Endothelial cell (in vitro differentiated cells): ENCODE data around the gene ITIH4. TPM values are rescaled to one million over a fixed set of nuclear protein-coding genes. Genes with fewer than 3 reads are reported as not detected.
"Not testable (repeated sequence)": the region's sequence is repeated elsewhere in the genome, so short reads cannot be mapped to it uniquely, and the experiment has no call there.

Experiments used
- DNase-seq: peaks from one replicate; pipeline ENCODE4 v3.0.0; 2021; ENCODE audit warnings: low spot score
- H3K27ac Mint-ChIP-seq: one replicate; pipeline ENCODE4 v1.8.0; 2021; ENCODE audit warnings: mixed read lengths, inconsistent platforms; ENCODE audit not compliant: unreplicated experiment
- H3K27me3 Mint-ChIP-seq: one replicate; pipeline ENCODE4 v1.8.0; 2021; ENCODE audit warnings: mild to moderate bottlenecking, moderate library complexity, mixed read lengths, inconsistent platforms; ENCODE audit not compliant: unreplicated experiment
- H3K36me3 Mint-ChIP-seq: one replicate; pipeline ENCODE4 v1.8.0; 2021; ENCODE audit warnings: mild to moderate bottlenecking, low read depth, mixed read lengths, inconsistent platforms; ENCODE audit not compliant: unreplicated experiment
- H3K4me1 Mint-ChIP-seq: one replicate; pipeline ENCODE4 v1.8.0; 2021; ENCODE audit warnings: mild to moderate bottlenecking, mixed read lengths, inconsistent platforms; ENCODE audit not compliant: unreplicated experiment
- H3K4me3 Mint-ChIP-seq: one replicate; pipeline ENCODE4 v1.8.0; 2021; ENCODE audit warnings: mild to moderate bottlenecking, mixed read lengths, inconsistent platforms; ENCODE audit not compliant: unreplicated experiment
- H3K9me3 Mint-ChIP-seq: one replicate; pipeline ENCODE4 v1.8.0; 2021; ENCODE audit warnings: mixed read lengths, inconsistent platforms; ENCODE audit not compliant: unreplicated experiment
- CTCF ChIP-seq: fragments of 200-600 bp; sonication (generic); IDR thresholded peaks from one replicate; pipeline ENCODE4 v1.5.0; 2021; ENCODE audit warnings: antibody characterized with exemption; ENCODE audit not compliant: unreplicated experiment
- total RNA-seq: library from RNA; stranded (reverse); fragmentation: NEBNext Ultra II Directional; extraction: Animal tissue kit (Norgen Biotek cat#: 25700); gene quantifications from one replicate; pipeline ENCODE4 v1.2.1, GENCODE V29; 2021; ENCODE audit not compliant: unreplicated experiment

Gene ITIH4
- total RNA-seq, 1 donor from 2014 or later: 8.2 TPM

- Mint-ChIP-seq H3K36me3 (no peaks in the 10 kb centered on the region), H3K9me3 (no peaks in the 10 kb centered on the region), H3K27ac (no peak overlapping the region), H3K4me1 (peaks cover 4% of the 10 kb centered on the region), H3K4me3 (no peak overlapping the region), H3K27me3 (peaks cover 3% of the 10 kb centered on the region)
- TF ChIP-seq CTCF: no peak
- DNase-seq: no peak
These were observed 50.5 kb downstream of the ITIH4 start for GRCh38 chr3:52779837-52780585.

- H3K27ac Mint-ChIP-seq: no peak overlapping the region
- no peak overlapping the region for H3K4me3 Mint-ChIP-seq
- peaks cover 4% of the 10 kb centered on the region for H3K4me1 Mint-ChIP-seq
- DNase-seq: no peak
- no peaks in the 10 kb centered on the region for H3K36me3 Mint-ChIP-seq
- no peaks in the 10 kb centered on the region for H3K9me3 Mint-ChIP-seq
- no peak for TF ChIP-seq CTCF
- H3K27me3 Mint-ChIP-seq: peaks cover 5% of the 10 kb centered on the region
These were observed 51.2 kb downstream of the ITIH4 start for GRCh38 chr3:52779011-52779836.

- Mint-ChIP-seq H3K36me3 (peaks cover under 1% of the 10 kb centered on the region), H3K27ac (no peak overlapping the region), H3K4me3 (no peak overlapping the region), H3K4me1 (peaks cover 4% of the 10 kb centered on the region), H3K27me3 (peaks cover 5% of the 10 kb centered on the region), H3K9me3 (no peaks in the 10 kb centered on the region)
- TF ChIP-seq CTCF: no peak
- no peak for DNase-seq
These were observed 52.3 kb downstream of the ITIH4 start for GRCh38 chr3:52777959-52778805.

- H3K27ac Mint-ChIP-seq: no peak within 1 kb of the TSS
- H3K27me3 Mint-ChIP-seq: peaks cover 5% of the 10 kb centered on the region
- H3K9me3 Mint-ChIP-seq: no peaks in the 10 kb centered on the region
- H3K4me3 Mint-ChIP-seq: no peak within 1 kb of the TSS
- no peak for TF ChIP-seq CTCF
- H3K4me1 Mint-ChIP-seq: peaks cover 3% of the 10 kb centered on the region
- peaks cover 4% of the 10 kb centered on the region for H3K36me3 Mint-ChIP-seq
- DNase-seq: no peak
These were observed 53.1 kb downstream of the ITIH4 start, which contains the start of gene ITIH1 for GRCh38 chr3:52777127-52777958. Gene ITIH1, plus strand, starts transcription at chr3:52777599. Its CDS starts 17 bp downstream, at chr3:52777616.

- H3K36me3 Mint-ChIP-seq, H3K27me3 Mint-ChIP-seq, H3K4me3 Mint-ChIP-seq, DNase-seq, H3K4me1 Mint-ChIP-seq, H3K27ac Mint-ChIP-seq, H3K9me3 Mint-ChIP-seq: not testable (repeated sequence)
These were observed 54.0 kb downstream of the ITIH4 start for GRCh38 chr3:52776486-52776885.
